ENCODE measurements around the gene ST3GAL5.
A peak's percentile ranks its signal among the peaks of the same experiment; 100 is the strongest.

Gene ST3GAL5

GRCh38 chr2:85917887-85918795 lies 29.4 kb upstream of the ST3GAL5 start:
- no peak for DNase-seq

GRCh38 chr2:85915606-85916303 lies 27.0 kb upstream of the ST3GAL5 start:
- peak in 1 of 56 donors; percentile 5 for DNase-seq

- no peak for DNase-seq
These were observed 26.1 kb upstream of the ST3GAL5 start for GRCh38 chr2:85914922-85915321.

- DNase-seq = no peak
These were observed 25.4 kb upstream of the ST3GAL5 start for GRCh38 chr2:85913884-85914881.

GRCh38 chr2:85911814-85912692 lies 23.3 kb upstream of the ST3GAL5 start:
- DNase-seq = peak in 4 of 56 donors; percentile 14 to 19 (median 18)

GRCh38 chr2:85911097-85911496 lies 22.3 kb upstream of the ST3GAL5 start:
- no peak for DNase-seq

GRCh38 chr2:85909005-85909404 lies 20.2 kb upstream of the ST3GAL5 start:
- no peak for DNase-seq

GRCh38 chr2:85908506-85908905 lies 19.7 kb upstream of the ST3GAL5 start:
- no peak for DNase-seq

GRCh38 chr2:85907671-85908157 lies 18.9 kb upstream of the ST3GAL5 start:
- DNase-seq = no peak

GRCh38 chr2:85906748-85907147 lies 18.0 kb upstream of the ST3GAL5 start:
- no peak for DNase-seq

- peak in 4 of 56 donors; percentile 18 to 45 (median 39) for DNase-seq
These were observed 17.1 kb upstream of the ST3GAL5 start for GRCh38 chr2:85905891-85906290.

GRCh38 chr2:85905187-85905666 lies 16.4 kb upstream of the ST3GAL5 start:
- DNase-seq = peak in 19 of 56 donors; percentile 15 to 68 (median 35)

- DNase-seq = peak in 1 of 56 donors; percentile 27
These were observed 15.1 kb upstream of the ST3GAL5 start for GRCh38 chr2:85903849-85904248.

GRCh38 chr2:85902496-85902895 lies 13.7 kb upstream of the ST3GAL5 start:
- DNase-seq = peak in 38 of 56 donors; percentile 18 to 86 (median 54)

- no peak for DNase-seq
These were observed 12.4 kb upstream of the ST3GAL5 start for GRCh38 chr2:85901155-85901554.

- DNase-seq = no peak
These were observed 11.6 kb upstream of the ST3GAL5 start for GRCh38 chr2:85900366-85900765.

- no peak for DNase-seq
These were observed 11.1 kb upstream of the ST3GAL5 start for GRCh38 chr2:85899849-85900248.

GRCh38 chr2:85899284-85899683 lies 10.5 kb upstream of the ST3GAL5 start:
- no peak for DNase-seq

- DNase-seq = no peak
These were observed 10.1 kb upstream of the ST3GAL5 start for GRCh38 chr2:85898881-85899280.

Measured in nucleus accumbens (tissue), 56 donors.